ENCODE data around the gene LIPJ.

GRCh38 chr10:88608780-88609179 is 22.2 kb downstream of the LIPJ start:
- TF ChIP-seq ZNF724P (CRISPR knock-in tag; IDR thresholded peaks at IDR 0.05; ENCODE audit: borderline replicate concordance) (no peak), SKI (IDR thresholded peaks at IDR 0.05; ENCODE audit: partially characterized antibody) (no peak), NR3C1 (CRISPR knock-in tag; IDR thresholded peaks at IDR 0.05) (no peak)
- TF ChIP-seq, protein P1, sequence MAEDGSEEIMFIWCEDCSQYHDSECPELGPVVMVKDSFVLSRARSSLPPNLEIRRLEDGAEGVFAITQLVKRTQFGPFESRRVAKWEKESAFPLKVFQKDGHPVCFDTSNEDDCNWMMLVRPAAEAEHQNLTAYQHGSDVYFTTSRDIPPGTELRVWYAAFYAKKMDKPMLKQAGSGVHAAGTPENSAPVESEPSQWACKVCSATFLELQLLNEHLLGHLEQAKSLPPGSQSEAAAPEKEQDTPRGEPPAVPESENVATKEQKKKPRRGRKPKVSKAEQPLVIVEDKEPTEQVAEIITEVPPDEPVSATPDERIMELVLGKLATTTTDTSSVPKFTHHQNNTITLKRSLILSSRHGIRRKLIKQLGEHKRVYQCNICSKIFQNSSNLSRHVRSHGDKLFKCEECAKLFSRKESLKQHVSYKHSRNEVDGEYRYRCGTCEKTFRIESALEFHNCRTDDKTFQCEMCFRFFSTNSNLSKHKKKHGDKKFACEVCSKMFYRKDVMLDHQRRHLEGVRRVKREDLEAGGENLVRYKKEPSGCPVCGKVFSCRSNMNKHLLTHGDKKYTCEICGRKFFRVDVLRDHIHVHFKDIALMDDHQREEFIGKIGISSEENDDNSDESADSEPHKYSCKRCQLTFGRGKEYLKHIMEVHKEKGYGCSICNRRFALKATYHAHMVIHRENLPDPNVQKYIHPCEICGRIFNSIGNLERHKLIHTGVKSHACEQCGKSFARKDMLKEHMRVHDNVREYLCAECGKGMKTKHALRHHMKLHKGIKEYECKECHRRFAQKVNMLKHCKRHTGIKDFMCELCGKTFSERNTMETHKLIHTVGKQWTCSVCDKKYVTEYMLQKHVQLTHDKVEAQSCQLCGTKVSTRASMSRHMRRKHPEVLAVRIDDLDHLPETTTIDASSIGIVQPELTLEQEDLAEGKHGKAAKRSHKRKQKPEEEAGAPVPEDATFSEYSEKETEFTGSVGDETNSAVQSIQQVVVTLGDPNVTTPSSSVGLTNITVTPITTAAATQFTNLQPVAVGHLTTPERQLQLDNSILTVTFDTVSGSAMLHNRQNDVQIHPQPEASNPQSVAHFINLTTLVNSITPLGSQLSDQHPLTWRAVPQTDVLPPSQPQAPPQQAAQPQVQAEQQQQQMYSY (CRISPR knock-in tag; IDR thresholded peaks at IDR 0.05): no peak
